Smooth muscle cell of trachea (primary cell): ENCODE data around the gene BMP5. TPM values are rescaled to one million over a fixed set of nuclear protein-coding genes. Genes with fewer than 3 reads are reported as not detected.

Source experiments
- total RNA-seq: library from RNA; depleted of rRNA; stranded (reverse); fragments of >200 nt; gene quantifications from 2 replicates; pipeline ENCODE4 v1.2.1, GENCODE V29; 2014

The BMP5 gene
- 0.17 and 1.0 TPM in 2 replicates for total RNA-seq

GRCh38 chr6:55875400-55875799, at the start of gene BMP5:
Gene BMP5, minus strand, starts transcription at chr6:55875590. Its CDS starts 725 bp downstream, at chr6:55874865.

